NCI-H82 (cell line): Measurements from ENCODE around the gene ZNF662.

Source experiments
- DNase-seq: peaks from one replicate; lab custom pipeline; 2025; lab: John Stamatoyannopoulos, UW

Gene ZNF662

DNA sequence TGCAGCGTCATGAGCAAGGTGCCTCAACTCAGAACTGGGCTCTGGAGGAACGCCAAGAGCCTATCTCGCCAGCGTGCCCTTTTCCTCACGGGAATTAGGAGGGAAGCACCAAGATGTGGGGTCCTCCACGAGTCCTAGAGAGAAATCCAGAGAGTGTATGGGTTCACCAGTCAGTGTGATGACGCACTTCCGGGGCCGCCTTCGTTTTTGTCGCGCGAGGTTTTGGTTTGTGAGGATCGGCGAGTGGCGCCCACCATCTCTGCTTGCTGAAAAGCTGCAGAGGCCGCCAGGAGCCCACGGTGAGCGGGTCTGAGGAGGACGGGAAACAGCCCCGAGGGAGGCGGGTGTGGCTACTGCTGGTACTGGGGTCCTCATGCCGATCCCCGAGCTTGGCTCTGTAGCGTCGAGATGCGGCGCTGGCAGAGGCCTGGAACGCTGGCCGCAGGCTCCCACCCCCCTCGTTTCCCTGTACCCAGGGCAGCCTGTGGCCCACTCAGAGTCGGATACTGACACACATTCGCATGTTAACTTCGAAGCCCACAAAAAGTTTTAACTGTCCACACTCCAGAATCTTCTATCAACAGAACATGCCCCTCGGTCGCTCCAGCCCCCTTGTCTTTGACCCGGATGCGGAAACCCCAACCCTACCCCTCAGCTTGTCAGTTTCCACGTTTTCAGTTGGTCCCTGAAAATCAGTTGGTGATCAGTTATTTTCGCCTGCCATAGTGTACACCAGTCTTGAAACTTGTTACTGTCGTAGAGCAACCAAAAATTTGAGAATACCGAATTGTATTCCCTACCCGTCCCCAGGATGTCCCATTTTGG, 30.4 kb downstream of the ZNF662 start:
- DNase-seq = no peak

- DNase-seq = peak; percentile 5
Measured at GRCh38 chr3:42937334-42937733, 31.4 kb downstream of the ZNF662 start.

DNA sequence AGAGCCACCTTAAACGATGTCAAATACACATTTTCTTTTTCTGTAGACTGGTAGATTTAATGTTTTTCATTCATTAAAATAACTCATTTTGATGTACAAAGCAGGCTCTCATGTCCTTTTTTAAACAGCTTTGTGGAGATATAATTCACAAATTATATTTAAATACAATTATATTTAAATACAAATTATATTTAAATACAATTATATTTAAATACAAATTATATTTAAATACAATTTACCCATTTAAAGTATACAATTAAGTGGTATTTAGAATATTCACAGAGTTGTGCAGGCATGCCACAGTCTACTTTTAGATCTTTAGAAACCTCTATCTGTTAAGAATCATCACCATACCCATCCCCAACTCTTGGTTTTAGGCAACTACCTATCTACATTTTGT, 36.8 kb downstream of the ZNF662 start:
- no peak for DNase-seq

DNA sequence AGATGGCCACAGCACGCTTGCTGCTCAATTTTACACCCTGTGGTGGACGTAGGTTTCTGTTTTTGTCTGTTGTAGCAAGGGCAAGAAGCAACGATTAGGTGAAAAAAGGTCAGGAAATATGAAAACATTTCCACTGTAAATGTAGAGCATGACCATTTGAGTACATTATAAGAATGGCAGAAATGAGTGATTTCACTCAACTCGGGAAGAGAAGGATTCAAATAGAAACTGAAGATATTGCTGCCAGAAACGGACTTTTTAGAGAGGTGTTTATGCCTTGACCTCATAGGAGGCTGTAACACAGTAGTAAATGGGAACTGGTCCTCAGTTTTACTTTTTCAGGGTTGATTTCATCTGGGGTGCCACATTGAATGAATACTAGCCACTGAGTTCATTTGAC, 40.1 kb downstream of the ZNF662 start:
- DNase-seq = no peak

DNA sequence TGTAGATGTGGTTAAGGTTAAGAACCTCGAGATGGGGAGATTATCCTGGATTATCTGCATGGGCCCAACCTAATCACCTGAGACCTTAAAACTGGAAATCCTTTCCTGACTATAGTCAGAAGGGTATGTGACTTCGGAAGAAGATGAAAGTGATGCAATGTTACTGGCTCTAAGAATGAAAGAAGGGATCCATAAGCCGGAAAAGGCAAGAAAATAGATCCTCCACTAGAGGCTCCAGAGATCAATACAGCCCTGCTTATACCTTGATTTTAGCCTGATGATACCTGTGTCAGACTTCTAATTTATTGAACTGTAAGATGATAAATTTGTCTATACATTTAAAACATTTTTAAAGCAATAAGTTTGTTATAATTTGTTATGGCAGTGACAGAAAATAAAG, 51.6 kb downstream of the ZNF662 start:
- peak; percentile 67 for DNase-seq

DNA sequence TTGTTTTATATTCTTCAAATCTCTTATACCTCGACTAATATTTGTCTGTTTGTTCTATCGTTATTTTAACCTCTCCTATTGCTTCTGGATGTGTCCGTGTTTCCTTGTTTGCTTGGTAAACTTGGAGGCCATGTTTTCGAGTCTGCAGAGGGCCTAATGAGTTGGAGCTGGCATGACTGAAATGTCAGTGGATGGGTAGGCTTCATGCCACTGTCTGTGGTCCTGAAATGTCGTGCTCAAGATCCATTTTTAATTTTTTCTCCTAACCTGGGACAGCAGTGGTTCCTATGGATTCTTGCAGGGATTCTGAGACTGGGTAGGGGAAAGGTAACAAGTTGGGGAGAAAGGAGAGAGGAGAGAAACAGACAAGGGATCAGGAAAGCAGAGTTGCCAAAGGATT, 54.3 kb downstream of the ZNF662 start:
- no peak for DNase-seq

DNA sequence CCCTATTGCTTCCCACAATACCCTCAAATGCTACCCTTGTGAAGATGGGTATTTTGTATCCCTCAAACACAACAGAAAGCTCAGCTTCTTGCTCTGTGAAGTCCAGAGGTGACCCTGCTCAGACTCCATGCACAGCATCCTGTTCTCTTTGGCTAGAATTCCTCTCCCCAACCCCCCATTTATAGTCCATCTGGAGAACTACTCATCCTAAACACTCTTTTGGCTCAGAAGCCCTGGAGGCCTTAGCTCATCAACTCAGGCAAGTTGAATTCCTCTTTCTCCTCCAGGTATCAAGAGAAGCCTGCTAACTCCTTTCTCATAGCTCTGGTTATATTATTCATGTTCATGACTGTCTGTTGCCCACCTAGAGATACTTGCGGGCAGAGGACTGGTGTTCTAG, 54.8 kb downstream of the ZNF662 start:
- no peak for DNase-seq

- DNase-seq = peak; percentile 75
Measured at GRCh38 chr3:42961633-42962032, 55.7 kb downstream of the ZNF662 start.

- DNase-seq = no peak
Measured at GRCh38 chr3:42963269-42963668, 57.3 kb downstream of the ZNF662 start.

GRCh38 chr3:42964266-42964665, 58.3 kb downstream of the ZNF662 start:
- no peak for DNase-seq
